ENCODE data around the gene TMLHE. TPM values are rescaled to one million over a fixed set of nuclear protein-coding genes. Genes with fewer than 3 reads are reported as not detected.

The TMLHE gene
- total RNA-seq, 4 donors from 2014 or later, result 8.5 to 15.2 (median 12.3) TPM

- Histone ChIP-seq H3K4me3 (peak overlapping the region; percentile 60), H3K27me3 (no peaks in the 10 kb centered on the region)
Measured at GRCh38 chrX:155611302-155611701, 1.4 kb downstream of the TMLHE start.

GRCh38 chrX:155592981-155593380 lies 19.8 kb downstream of the TMLHE start:
- Histone ChIP-seq H3K4me1 (no peaks in the 10 kb centered on the region), H3K27ac (no peak overlapping the region), H3K36me3 (no peaks in the 10 kb centered on the region), H3K4me3 (no peak overlapping the region), H3K9me3 (no peaks in the 10 kb centered on the region), H3K27me3 (no peaks in the 10 kb centered on the region)
- no peak for DNase-seq (ENCODE audit: low spot score in 2 of 2)
- TF ChIP-seq POLR2AphosphoS5 (IDR thresholded peaks at IDR 0.05) (no peak), EP300 (IDR thresholded peaks at IDR 0.05) (no peak), POLR2A (IDR thresholded peaks at IDR 0.05) (no peak), CTCF (IDR thresholded peaks at IDR 0.05) (no peak)

More at GRCh38 chrX:155611302-155611701, 1.4 kb downstream of the TMLHE start:
- H3K4me1 ChIP-seq, result no peaks in the 10 kb centered on the region
- no peaks in the 10 kb centered on the region for H3K36me3 ChIP-seq
- H3K27ac ChIP-seq, result peak overlapping the region; percentile 86
- no peaks in the 10 kb centered on the region for H3K9me3 ChIP-seq
- no peak for DNase-seq (ENCODE audit: low spot score in 2 of 2)
- WGBS, result 27% methylated on average over 2 of the region's 2 CpGs
- TF ChIP-seq EP300 (IDR thresholded peaks at IDR 0.05) (no peak), POLR2AphosphoS5 (IDR thresholded peaks at IDR 0.05) (no peak), POLR2A (IDR thresholded peaks at IDR 0.05) (no peak), CTCF (IDR thresholded peaks at IDR 0.05) (no peak)

- Histone ChIP-seq H3K4me1 (no peaks in the 10 kb centered on the region), H3K9me3 (no peaks in the 10 kb centered on the region), H3K4me3 (no peak overlapping the region), H3K36me3 (no peaks in the 10 kb centered on the region), H3K27ac (no peak overlapping the region), H3K27me3 (no peaks in the 10 kb centered on the region)
- DNase-seq (ENCODE audit: low spot score in 2 of 2), result no peak
- no peak for TF ChIP-seq POLR2A (IDR thresholded peaks at IDR 0.05)
- TF ChIP-seq POLR2AphosphoS5 (IDR thresholded peaks at IDR 0.05), result no peak
- TF ChIP-seq EP300 (IDR thresholded peaks at IDR 0.05), result no peak
- no peak for TF ChIP-seq CTCF (IDR thresholded peaks at IDR 0.05)
Measured at GRCh38 chrX:155592331-155592730, 20.4 kb downstream of the TMLHE start.

GRCh38 chrX:155577682-155578081 lies 35.1 kb downstream of the TMLHE start:
- Histone ChIP-seq H3K36me3 (no peaks in the 10 kb centered on the region), H3K27ac (no peak overlapping the region), H3K4me3 (no peak overlapping the region), H3K9me3 (no peaks in the 10 kb centered on the region), H3K4me1 (no peaks in the 10 kb centered on the region), H3K27me3 (no peaks in the 10 kb centered on the region)
- no peak for TF ChIP-seq POLR2A (IDR thresholded peaks at IDR 0.05)
- TF ChIP-seq EP300 (IDR thresholded peaks at IDR 0.05), result no peak
- TF ChIP-seq CTCF (IDR thresholded peaks at IDR 0.05), result no peak
- TF ChIP-seq POLR2AphosphoS5 (IDR thresholded peaks at IDR 0.05), result no peak
- no peak for DNase-seq (ENCODE audit: low spot score in 2 of 2)
- WGBS, result 46% methylated on average over 2 of the region's 2 CpGs

GRCh38 chrX:155563099-155563498 lies 49.7 kb downstream of the TMLHE start:
- WGBS, result no CpG with 5 or more reads among the region's 1 CpG
- no peaks in the 10 kb centered on the region for H3K36me3 ChIP-seq
- no peaks in the 10 kb centered on the region for H3K27me3 ChIP-seq
- no peak overlapping the region for H3K27ac ChIP-seq
- no peak overlapping the region for H3K4me3 ChIP-seq
- H3K4me1 ChIP-seq, result no peaks in the 10 kb centered on the region
- TF ChIP-seq POLR2A (IDR thresholded peaks at IDR 0.05) (no peak), EP300 (IDR thresholded peaks at IDR 0.05) (no peak), CTCF (IDR thresholded peaks at IDR 0.05) (no peak), POLR2AphosphoS5 (IDR thresholded peaks at IDR 0.05) (no peak)
- no peaks in the 10 kb centered on the region for H3K9me3 ChIP-seq
- DNase-seq (ENCODE audit: low spot score in 2 of 2), result no peak
